HL-60 (cell line): ENCODE results near the gene SLC16A7.

Experiments
- DNase-seq, 2 experiments: peaks; one replicate each; pipeline ENCODE4 v3.0.0-alpha.2; 2010 to 2020; ENCODE audit warnings: low read depth in 1 of 2, low spot score in 1 of 2
- H3K27ac ChIP-seq: fragments of 250-450 bp; sonication (Bioruptor Pico); replicated peaks from 2 replicates; pipeline ENCODE4 v1.5.1; 2020; ENCODE audit warnings: mild to moderate bottlenecking, moderate library complexity
- H3K27me3 ChIP-seq: fragments of 250-450 bp; sonication (Bioruptor Pico); 2 replicates; pipeline ENCODE4 v1.5.1; 2021; ENCODE audit warnings: mild to moderate bottlenecking, moderate library complexity; ENCODE audit not compliant: insufficient read depth, poor library complexity, severe bottlenecking
- H3K4me3 ChIP-seq: replicated peaks from 2 replicates; pipeline ENCODE4 v1.5.1; 2011; ENCODE audit warnings: mild to moderate bottlenecking, control low read depth, low read length; ENCODE audit not compliant: insufficient read depth
- CTCF ChIP-seq: IDR thresholded peaks from one replicate; pipeline ENCODE4 v1.5.1; 2011; ENCODE audit warnings: low read length, control low read depth, inconsistent platforms; ENCODE audit not compliant: insufficient read depth
- GABPA ChIP-seq: IDR thresholded peaks from 2 replicates; pipeline ENCODE4 v1.6.1; 2012; ENCODE audit warnings: low read depth
- POLR2AphosphoS5 ChIP-seq: IDR thresholded peaks from 2 replicates; pipeline ENCODE4 v1.6.1; 2012; ENCODE audit warnings: low read depth
- REST ChIP-seq: IDR thresholded peaks from 2 replicates; pipeline ENCODE4 v1.6.1; 2012; ENCODE audit warnings: low read depth; ENCODE audit not compliant: insufficient replicate concordance
- SPI1 ChIP-seq: IDR thresholded peaks from 2 replicates; pipeline ENCODE4 v1.6.1; 2012; ENCODE audit warnings: low read depth, mild to moderate bottlenecking, borderline replicate concordance

The SLC16A7 gene

GRCh38 chr12:59719701-59720100 lies 123.9 kb downstream of the SLC16A7 start:
- DNase-seq: no peak
- Histone ChIP-seq H3K27me3 (no peaks in the 10 kb centered on the region), H3K4me3 (no peak overlapping the region), H3K27ac (no peak overlapping the region)
- TF ChIP-seq GABPA: no peak
- no peak for TF ChIP-seq CTCF
- TF ChIP-seq REST: no peak
- TF ChIP-seq SPI1: no peak
- TF ChIP-seq POLR2AphosphoS5: no peak

GRCh38 chr12:59723520-59723919 lies 127.7 kb downstream of the SLC16A7 start:
- Histone ChIP-seq H3K27me3 (no peaks in the 10 kb centered on the region), H3K27ac (no peak overlapping the region), H3K4me3 (no peak overlapping the region)
- no peak for DNase-seq
- no peak for TF ChIP-seq CTCF
- no peak for TF ChIP-seq POLR2AphosphoS5
- TF ChIP-seq SPI1: no peak
- no peak for TF ChIP-seq REST
- no peak for TF ChIP-seq GABPA

- no peak for DNase-seq
- no peaks in the 10 kb centered on the region for H3K27me3 ChIP-seq
- H3K27ac ChIP-seq: no peak overlapping the region
Measured at GRCh38 chr12:59724011-59724695, 128.3 kb downstream of the SLC16A7 start.

More at GRCh38 chr12:59724011-59724695, 128.3 kb downstream of the SLC16A7 start:
- TF ChIP-seq POLR2AphosphoS5 (no peak), SPI1 (no peak), CTCF (no peak), REST (no peak), GABPA (no peak)
- no peak overlapping the region for H3K4me3 ChIP-seq
